Stomach (tissue), 4 donors: ENCODE results near the gene ZNF524.

Experiments
- POLR2A ChIP-seq, 4 donors: fragments of 450-650 bp; IDR thresholded peaks; one replicate each; pipeline ENCODE4 v1.6.1; 2016; ENCODE audit warnings: antibody characterized with exemption in 4 of 4, control low read depth in 2 of 4, mild to moderate bottlenecking in 1 of 4, moderate library complexity in 1 of 4
- TF ChIP-seq, protein P1 (sequence below), 7 experiments: fragments of 450-650 bp in 4 of 7; fragments of 200-600 bp in 3 of 7; sonication (generic) in 3 of 7; IDR thresholded peaks; one replicate each; pipeline ENCODE4 v1.5.1; 2016 to 2019; ENCODE audit warnings: antibody characterized with exemption in 7 of 7, control low read depth in 2 of 7, mild to moderate bottlenecking in 1 of 7

DNA sequence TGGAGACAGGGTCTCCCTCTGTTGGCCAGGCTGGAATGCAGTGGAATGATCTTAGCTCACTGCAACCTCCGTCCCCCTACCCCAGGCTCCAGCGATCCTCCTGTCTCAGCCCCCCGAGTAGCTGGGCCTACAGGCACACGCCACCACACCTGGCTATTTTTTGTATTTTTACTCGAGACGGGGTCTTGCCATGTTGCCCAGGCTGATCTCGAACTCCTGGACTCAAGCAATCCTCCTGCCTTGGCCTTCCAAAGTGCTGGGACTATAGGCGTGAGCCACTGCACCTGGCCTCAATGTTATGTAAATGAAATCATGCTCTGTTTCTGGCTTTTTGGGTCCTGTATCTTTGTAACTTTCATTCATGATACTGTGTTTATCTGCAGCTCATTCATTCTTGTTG is 11.3 kb upstream of the ZNF524 start:
- TF ChIP-seq POLR2A (IDR thresholded peaks at IDR 0.05): no peak
- TF ChIP-seq, protein P1, sequence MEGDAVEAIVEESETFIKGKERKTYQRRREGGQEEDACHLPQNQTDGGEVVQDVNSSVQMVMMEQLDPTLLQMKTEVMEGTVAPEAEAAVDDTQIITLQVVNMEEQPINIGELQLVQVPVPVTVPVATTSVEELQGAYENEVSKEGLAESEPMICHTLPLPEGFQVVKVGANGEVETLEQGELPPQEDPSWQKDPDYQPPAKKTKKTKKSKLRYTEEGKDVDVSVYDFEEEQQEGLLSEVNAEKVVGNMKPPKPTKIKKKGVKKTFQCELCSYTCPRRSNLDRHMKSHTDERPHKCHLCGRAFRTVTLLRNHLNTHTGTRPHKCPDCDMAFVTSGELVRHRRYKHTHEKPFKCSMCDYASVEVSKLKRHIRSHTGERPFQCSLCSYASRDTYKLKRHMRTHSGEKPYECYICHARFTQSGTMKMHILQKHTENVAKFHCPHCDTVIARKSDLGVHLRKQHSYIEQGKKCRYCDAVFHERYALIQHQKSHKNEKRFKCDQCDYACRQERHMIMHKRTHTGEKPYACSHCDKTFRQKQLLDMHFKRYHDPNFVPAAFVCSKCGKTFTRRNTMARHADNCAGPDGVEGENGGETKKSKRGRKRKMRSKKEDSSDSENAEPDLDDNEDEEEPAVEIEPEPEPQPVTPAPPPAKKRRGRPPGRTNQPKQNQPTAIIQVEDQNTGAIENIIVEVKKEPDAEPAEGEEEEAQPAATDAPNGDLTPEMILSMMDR (IDR thresholded peaks at IDR 0.05): no peak
